ENCODE results near the gene ZFP92.

ZFP92 gene

GRCh38 chrX:153457827-153458466, 46.7 kb downstream of the ZFP92 start:
- no peak for DNase-seq

DNA sequence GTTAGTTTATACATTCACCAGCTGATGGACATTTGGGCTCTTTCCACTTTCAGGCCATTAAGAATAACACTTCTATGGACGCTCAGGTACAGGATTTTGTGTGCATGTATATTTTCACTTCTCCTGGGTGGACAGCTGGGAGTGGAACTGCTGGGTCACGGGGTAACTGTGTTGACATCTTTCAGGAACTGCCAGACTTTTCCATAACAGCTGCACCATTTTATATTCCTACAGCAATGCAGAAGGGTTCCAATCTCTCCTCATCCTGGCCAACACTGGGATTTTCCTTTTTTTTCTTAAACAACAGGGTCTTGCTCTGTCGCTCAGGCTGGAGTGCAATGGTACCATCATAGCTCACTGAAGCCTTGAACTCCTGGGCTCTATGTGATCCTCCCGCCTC, 47.2 kb downstream of the ZFP92 start:
- no peak for DNase-seq

DNA sequence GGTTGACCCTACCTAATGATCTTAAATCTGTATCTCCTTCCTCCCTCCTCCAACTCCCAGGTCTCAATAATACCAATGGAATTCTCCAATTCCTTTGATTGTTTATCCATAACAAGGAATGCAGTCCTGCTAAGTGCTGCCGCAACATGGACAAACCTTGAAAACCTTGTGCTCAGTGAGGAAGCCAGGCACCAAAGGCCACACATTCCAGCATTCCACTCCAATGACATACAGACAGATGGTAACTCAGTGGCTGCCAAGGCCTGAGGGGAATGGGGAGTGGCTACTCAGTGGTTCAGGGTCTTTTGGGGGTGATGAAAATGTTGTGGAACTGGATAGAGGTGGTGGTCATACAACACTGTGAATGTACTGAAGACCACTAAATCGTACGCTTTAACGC, 48.7 kb downstream of the ZFP92 start:
- no peak for DNase-seq

- DNase-seq = no peak
These were observed 49.6 kb downstream of the ZFP92 start for GRCh38 chrX:153460826-153461225.
